Measurements from ENCODE around the gene PTPRK.

The PTPRK gene

DNA sequence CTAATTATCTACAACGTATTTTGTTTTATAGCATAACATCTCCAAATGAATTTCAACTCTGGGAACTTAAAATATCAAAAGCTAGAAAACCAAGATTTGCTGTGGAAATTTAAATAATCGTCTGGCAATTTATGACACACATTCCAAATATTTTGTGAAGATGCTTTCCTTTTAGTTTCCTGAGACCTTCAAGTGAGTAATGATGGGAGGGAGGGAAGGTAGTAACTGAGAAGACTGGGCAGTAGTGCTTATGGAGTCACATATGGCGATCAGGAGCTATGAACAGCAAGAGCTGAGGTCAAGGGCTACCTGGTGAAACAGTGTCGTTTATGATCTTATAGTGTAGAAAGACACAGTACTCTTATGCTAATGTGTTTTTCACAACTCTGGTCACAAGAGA lies 441.4 kb downstream of the PTPRK start:
- Mint-ChIP-seq H3K27me3 (ENCODE audit: low read depth) (no peaks in the 10 kb centered on the region), H3K4me3 (no peak overlapping the region), H3K4me1 (no peaks in the 10 kb centered on the region), H3K36me3 (ENCODE audit: low read depth) (peaks cover 35% of the 10 kb centered on the region), H3K9me3 (no peaks in the 10 kb centered on the region), H3K27ac (no peak overlapping the region)
- TF ChIP-seq, protein P1, sequence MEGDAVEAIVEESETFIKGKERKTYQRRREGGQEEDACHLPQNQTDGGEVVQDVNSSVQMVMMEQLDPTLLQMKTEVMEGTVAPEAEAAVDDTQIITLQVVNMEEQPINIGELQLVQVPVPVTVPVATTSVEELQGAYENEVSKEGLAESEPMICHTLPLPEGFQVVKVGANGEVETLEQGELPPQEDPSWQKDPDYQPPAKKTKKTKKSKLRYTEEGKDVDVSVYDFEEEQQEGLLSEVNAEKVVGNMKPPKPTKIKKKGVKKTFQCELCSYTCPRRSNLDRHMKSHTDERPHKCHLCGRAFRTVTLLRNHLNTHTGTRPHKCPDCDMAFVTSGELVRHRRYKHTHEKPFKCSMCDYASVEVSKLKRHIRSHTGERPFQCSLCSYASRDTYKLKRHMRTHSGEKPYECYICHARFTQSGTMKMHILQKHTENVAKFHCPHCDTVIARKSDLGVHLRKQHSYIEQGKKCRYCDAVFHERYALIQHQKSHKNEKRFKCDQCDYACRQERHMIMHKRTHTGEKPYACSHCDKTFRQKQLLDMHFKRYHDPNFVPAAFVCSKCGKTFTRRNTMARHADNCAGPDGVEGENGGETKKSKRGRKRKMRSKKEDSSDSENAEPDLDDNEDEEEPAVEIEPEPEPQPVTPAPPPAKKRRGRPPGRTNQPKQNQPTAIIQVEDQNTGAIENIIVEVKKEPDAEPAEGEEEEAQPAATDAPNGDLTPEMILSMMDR (IDR thresholded peaks at IDR 0.05; ENCODE audit: unreplicated experiment in 3 of 3) = no peak

DNA sequence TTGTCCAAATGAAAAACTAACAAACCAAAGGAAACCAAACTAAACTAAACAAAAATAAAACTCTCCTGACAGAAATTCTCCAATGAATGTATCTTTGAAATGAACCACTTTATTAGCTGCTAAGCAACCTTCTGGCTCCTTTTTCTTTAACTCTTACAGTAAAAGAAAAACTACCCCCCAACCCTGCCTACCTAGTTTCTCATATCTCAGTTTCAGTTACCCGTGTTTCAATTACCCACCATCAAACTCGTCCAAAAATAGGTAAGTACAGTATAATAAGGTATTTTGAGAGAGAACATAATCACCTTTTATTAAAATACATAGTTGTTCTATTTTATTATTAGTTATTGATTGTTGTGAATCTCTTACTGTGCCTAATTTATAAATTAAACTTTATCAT lies 442.1 kb downstream of the PTPRK start:
- Mint-ChIP-seq H3K9me3 (no peaks in the 10 kb centered on the region), H3K4me1 (no peaks in the 10 kb centered on the region), H3K36me3 (ENCODE audit: low read depth) (peaks cover 31% of the 10 kb centered on the region), H3K27me3 (ENCODE audit: low read depth) (no peaks in the 10 kb centered on the region), H3K27ac (no peak overlapping the region), H3K4me3 (no peak overlapping the region)
- TF ChIP-seq, protein P1 (IDR thresholded peaks at IDR 0.05; ENCODE audit: unreplicated experiment in 3 of 3) = no peak

DNA sequence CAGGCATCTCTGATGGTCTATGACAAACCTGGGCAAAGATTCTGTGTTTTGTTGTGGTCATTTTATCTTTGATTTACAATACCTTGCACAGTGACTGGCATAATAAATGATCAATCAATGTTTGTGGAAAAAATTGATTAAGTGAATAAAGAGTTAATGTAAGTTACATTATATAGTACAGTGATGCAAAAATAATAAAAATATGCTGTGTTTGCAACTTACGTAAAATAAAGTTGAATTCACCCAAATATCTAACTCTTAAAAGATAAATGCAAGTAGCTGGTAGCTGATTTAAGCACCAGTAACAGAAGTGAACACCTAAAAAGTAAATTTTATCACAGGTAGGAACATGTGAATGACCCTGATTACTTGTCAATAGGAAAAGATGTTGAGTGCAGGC lies 443.6 kb downstream of the PTPRK start:
- H3K4me3 Mint-ChIP-seq = no peak overlapping the region
- H3K9me3 Mint-ChIP-seq = no peaks in the 10 kb centered on the region
- H3K27ac Mint-ChIP-seq = no peak overlapping the region
- H3K27me3 Mint-ChIP-seq (ENCODE audit: low read depth) = no peaks in the 10 kb centered on the region
- TF ChIP-seq, protein P1 (IDR thresholded peaks at IDR 0.05; ENCODE audit: unreplicated experiment in 3 of 3) = no peak
- no peaks in the 10 kb centered on the region for H3K4me1 Mint-ChIP-seq
- peaks cover 38% of the 10 kb centered on the region for H3K36me3 Mint-ChIP-seq (ENCODE audit: low read depth)

DNA sequence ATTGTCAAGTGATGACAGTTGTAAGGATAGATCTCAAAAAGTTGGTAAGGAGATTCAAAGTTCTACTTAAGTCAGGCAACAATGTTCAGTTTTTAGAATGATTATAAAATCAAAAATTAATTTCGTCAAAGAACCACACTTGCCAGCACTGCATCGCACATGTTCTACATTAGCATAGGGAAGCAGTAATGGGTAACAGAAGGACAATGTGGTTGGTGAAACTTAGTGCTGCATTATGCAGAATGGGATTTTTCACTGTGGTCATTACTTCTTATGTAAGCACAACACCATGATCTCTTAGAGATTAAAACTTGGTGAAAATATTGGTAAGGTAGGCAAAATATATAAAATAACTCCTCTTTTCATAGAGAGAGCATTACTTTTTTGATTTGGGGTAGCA lies 445.8 kb downstream of the PTPRK start:
- TF ChIP-seq, protein P1 (IDR thresholded peaks at IDR 0.05; ENCODE audit: unreplicated experiment in 3 of 3) = no peak
- peaks cover 36% of the 10 kb centered on the region for H3K36me3 Mint-ChIP-seq (ENCODE audit: low read depth)
- H3K4me1 Mint-ChIP-seq = no peaks in the 10 kb centered on the region
- no peak overlapping the region for H3K4me3 Mint-ChIP-seq
- no peaks in the 10 kb centered on the region for H3K27me3 Mint-ChIP-seq (ENCODE audit: low read depth)
- H3K9me3 Mint-ChIP-seq = no peaks in the 10 kb centered on the region
- no peak overlapping the region for H3K27ac Mint-ChIP-seq

DNA sequence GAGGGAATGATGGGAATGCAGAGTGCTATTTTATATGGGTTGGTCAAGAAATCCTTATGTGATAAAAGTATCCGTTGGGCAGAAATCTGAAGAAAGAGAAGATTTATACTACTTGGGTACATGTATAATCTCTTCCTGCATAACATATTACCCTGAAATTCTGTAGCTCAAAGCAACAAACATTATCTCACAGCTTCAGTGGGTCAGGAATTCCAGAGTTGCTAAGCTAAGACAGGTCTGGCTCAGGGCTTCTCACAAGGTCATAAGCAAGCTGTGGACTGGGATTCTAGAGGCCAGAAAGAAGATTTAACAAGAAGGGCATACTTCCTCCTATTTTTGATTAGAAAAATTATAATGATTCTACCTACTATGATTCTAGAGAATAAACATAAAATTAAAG lies 447.0 kb downstream of the PTPRK start:
- no peaks in the 10 kb centered on the region for H3K4me1 Mint-ChIP-seq
- TF ChIP-seq, protein P1 (IDR thresholded peaks at IDR 0.05; ENCODE audit: unreplicated experiment in 3 of 3) = no peak
- no peaks in the 10 kb centered on the region for H3K27me3 Mint-ChIP-seq (ENCODE audit: low read depth)
- no peak overlapping the region for H3K4me3 Mint-ChIP-seq
- H3K36me3 Mint-ChIP-seq (ENCODE audit: low read depth) = peaks cover 30% of the 10 kb centered on the region
- no peaks in the 10 kb centered on the region for H3K9me3 Mint-ChIP-seq
- no peak overlapping the region for H3K27ac Mint-ChIP-seq

DNA sequence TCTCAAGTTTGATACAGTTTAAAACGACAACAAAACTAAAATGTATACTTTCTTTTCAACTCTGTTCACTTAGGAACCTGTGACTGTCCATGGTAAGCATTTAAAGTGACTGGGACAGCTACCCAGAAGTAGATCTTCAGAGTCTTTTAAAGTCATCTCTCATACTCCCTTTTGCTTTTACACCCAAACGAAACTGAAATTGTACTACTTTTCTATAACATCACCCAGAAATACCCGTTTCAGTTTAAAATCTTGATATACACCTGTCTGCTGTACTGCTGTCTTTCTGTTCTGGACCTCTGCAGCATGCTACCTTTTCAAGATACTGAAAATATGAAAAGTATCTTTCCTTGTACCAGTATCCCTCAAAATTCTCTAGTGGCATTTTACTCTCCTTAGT lies 449.2 kb downstream of the PTPRK start:
- Mint-ChIP-seq H3K36me3 (ENCODE audit: low read depth) (peaks cover 28% of the 10 kb centered on the region), H3K9me3 (no peaks in the 10 kb centered on the region), H3K27ac (no peak overlapping the region), H3K27me3 (ENCODE audit: low read depth) (no peaks in the 10 kb centered on the region), H3K4me1 (no peaks in the 10 kb centered on the region), H3K4me3 (no peak overlapping the region)
- TF ChIP-seq, protein P1 (IDR thresholded peaks at IDR 0.05; ENCODE audit: unreplicated experiment in 3 of 3) = no peak

Data from nephron (organoid).